Gastrocnemius medialis (tissue), 4 donors: ENCODE measurements around the gene TMEM42.

Source experiments
- POLR2A ChIP-seq, 2 donors: fragments of 450-650 bp; IDR thresholded peaks; one replicate each; pipeline ENCODE4 v1.6.1; 2017; ENCODE audit warnings: antibody characterized with exemption in 2 of 2, mild to moderate bottlenecking in 2 of 2, moderate library complexity in 2 of 2
- TF ChIP-seq, protein P1 (sequence below), 5 experiments: fragments of 450-650 bp in 3 of 5; fragments of 200-600 bp in 2 of 5; sonication (generic) in 2 of 5; IDR thresholded peaks in 4 of 5; conservative IDR thresholded peaks in 1 of 5; 1 replicate in 4 of 5; 2 replicates in 1 of 5; pipeline ENCODE4 v1.5.1; 2016 to 2019; ENCODE audit warnings: antibody characterized with exemption in 5 of 5, mild to moderate bottlenecking in 3 of 5, moderate library complexity in 3 of 5

DNA sequence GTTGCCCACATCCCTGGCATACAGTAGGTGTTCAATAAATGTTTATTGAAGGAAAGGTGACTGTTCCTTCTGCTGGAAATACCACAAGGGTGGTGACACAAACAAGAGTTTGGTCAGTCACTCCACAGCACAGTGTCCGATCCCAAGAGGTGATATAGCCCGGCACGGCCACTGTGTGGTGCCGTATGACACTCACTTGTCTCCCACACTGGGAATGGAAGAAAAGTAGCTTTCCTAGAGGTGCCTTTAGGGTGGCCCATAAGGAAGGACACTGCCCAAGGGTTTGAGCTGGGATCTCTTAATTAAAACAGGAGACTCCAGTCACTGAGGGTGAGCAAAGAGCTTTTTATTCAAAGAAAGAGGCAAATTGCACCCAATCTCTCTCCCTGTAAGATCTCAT, 53.2 kb downstream of the TMEM42 start:
- TF ChIP-seq, protein P1, sequence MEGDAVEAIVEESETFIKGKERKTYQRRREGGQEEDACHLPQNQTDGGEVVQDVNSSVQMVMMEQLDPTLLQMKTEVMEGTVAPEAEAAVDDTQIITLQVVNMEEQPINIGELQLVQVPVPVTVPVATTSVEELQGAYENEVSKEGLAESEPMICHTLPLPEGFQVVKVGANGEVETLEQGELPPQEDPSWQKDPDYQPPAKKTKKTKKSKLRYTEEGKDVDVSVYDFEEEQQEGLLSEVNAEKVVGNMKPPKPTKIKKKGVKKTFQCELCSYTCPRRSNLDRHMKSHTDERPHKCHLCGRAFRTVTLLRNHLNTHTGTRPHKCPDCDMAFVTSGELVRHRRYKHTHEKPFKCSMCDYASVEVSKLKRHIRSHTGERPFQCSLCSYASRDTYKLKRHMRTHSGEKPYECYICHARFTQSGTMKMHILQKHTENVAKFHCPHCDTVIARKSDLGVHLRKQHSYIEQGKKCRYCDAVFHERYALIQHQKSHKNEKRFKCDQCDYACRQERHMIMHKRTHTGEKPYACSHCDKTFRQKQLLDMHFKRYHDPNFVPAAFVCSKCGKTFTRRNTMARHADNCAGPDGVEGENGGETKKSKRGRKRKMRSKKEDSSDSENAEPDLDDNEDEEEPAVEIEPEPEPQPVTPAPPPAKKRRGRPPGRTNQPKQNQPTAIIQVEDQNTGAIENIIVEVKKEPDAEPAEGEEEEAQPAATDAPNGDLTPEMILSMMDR (IDR thresholded peaks at IDR 0.05 in 4 of 5, conservative IDR thresholded peaks at IDR 0.05 in 1 of 5), result no peak
- no peak for TF ChIP-seq POLR2A (IDR thresholded peaks at IDR 0.05)
